Measurements from ENCODE around the gene MRS2.

- TF ChIP-seq CTCF (IDR thresholded peaks at IDR 0.05) (no peak), POLR2A (IDR thresholded peaks at IDR 0.05) (no peak), POLR2AphosphoS5 (IDR thresholded peaks at IDR 0.05; ENCODE audit: insufficient read depth in 1 of 2, low read depth in 1 of 2) (no peak)
Observed at GRCh38 chr6:24472181-24472580, 69.4 kb downstream of the MRS2 start.
